ENCODE measurements around the gene CNKSR2.
"Not testable (repeated sequence)": the region's sequence is repeated elsewhere in the genome, so short reads cannot be mapped to it uniquely, and the experiment has no call there.

CNKSR2 gene

DNA sequence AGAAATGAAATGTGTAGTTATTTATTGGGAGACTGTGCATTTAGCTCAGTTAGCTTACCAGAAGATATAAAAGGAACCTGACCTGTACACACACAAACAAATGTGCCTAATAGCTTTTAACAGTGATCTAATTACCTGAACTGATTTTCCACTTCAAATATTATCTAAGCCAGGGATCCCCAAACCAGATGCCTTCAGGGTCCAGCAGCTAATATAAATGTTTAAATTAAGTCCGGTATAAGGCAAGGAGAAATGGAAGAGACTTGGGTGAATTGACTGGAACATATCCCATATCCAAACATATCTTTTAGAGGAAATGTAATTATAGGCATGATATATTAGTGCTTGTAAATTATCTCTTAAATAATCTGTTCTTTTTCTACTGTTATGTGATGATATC is 66.7 kb downstream of the CNKSR2 start:
- DNase-seq, result no peak

GRCh38 chrX:21457718-21458117 is 83.5 kb downstream of the CNKSR2 start:
- DNase-seq, result no peak

- DNase-seq, result no peak
Observed at GRCh38 chrX:21469071-21469470, 94.9 kb downstream of the CNKSR2 start.

DNA sequence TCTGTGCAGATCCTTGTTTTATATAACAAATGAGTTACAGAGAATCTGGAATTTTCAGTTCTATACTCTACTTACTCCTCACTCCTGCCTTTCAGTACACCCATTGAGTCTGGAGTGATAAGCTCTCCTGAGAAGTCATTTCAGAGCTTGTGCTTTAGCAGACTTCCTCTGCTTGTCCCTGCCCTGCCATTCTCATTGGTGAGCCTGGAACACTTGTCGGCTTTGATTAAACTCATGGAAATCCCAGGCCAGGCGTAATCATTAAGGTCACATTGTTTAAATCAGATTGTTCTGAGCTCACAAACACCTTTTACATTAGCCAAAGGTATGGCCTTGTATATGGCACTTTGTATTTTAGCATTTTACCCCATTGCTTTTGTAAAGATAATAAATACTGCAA is 102.7 kb downstream of the CNKSR2 start:
- no peak for DNase-seq

GRCh38 chrX:21479695-21480270 is 105.6 kb downstream of the CNKSR2 start:
- DNase-seq, result peak in 1 of 2 donors; percentile 53

DNA sequence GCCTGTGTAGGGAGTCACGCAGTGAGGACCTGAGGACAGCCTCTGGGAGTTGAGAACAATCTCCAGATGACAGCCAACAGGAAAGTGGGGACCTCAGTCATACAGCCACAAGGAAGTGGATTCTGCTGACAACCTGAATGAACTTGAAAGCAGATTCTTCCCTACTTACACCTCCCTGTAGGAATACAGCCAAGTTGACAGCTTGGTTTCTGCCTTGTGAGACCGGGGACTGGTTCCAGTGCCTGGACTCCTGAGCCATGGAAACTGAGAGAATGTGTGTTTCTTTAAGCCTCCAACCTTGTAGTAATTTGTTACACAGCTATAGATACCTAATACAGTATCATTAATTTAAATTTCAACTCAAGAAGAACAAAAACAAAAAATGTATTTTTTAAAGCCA is 107.5 kb downstream of the CNKSR2 start:
- DNase-seq, result no peak

- DNase-seq, result not testable (repeated sequence)
Observed at GRCh38 chrX:21484051-21484450, 109.8 kb downstream of the CNKSR2 start.

DNA sequence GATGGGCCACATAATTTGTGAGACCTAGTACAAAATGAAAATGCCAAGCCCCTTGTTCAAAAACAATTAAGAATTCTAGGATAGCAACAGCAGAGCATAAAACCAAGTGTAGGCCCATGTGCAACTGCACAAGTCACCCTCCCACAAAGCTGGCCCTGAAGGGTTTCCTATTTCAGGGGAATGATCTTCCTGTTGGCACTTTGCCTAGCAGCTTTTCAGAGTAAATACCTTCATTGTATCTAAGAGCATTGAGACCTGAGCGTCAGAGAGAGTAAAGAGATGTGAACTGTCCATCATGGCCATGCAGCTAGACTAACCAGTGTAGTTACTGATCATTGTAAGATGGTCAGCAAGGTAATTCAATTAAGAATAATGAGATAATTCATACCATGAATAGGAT is 113.6 kb downstream of the CNKSR2 start:
- no peak for DNase-seq

DNA sequence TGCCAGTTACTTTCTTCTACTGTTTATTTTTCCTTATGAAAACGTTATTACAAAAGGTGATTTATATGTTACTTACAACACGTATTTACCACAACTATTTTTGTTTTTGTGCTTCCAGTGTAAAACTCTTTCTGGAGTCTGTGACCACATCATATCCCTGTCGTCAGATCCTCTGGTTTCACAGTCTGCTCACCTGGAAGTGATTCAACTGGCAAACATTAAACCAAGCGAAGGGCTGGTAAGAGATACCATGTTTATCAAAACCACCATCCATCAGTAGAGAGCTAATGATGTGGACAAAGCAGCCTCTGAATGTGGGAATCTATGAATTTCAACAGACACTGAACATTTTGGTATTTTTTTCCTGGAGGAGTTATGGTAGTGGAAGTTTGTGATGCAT is 116.1 kb downstream of the CNKSR2 start:
- no peak for DNase-seq

DNA sequence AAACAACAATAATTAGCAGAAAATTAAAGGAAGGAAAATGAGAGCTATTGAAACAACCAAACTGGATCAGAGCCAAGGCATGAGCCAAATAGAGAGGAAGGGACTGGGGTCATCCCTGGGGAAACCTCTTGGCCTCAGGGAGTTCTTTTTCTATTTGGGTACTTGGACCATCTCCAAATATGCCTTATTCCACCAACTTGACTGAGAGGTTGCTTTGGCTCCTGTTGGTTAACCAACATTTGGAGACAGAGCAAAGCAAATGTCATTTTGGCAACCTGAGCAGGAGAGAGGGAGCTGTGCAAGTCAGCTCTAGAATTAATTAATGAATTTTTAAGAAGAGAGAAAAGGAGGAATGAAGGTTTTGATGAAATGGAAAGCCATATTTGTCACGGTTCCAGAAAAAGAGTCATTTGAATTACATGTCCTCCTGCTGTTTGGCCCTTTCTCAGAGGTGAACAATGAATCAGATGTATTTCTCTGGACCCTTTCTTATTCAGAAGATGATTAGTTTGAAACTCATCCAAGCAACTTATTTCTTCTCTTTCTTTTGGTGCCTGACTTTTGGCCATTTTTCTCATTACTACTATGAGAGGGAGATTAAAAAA is 119.1 kb downstream of the CNKSR2 start:
- DNase-seq, result no peak

GRCh38 chrX:21503593-21503992 is 129.4 kb downstream of the CNKSR2 start:
- DNase-seq, result no peak

DNA sequence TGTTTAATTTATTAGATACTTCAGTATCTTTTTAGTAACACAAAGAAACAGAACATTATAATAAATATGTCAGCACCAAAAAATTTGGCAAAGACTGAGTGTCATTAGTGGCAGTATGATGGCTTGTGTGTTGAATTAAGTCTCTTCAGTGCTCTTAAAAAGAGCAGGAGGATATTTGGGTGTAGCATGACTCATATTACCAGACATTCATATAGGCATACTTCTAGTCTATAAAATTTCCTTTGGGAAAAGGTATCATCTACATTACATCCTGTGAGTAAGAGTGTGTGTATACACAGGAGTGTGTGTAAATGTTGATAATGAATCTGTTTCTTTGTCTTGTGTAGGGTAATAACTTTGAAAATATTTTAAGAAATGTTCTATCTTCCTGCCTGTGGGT is 135.7 kb downstream of the CNKSR2 start:
- DNase-seq, result no peak

DNA sequence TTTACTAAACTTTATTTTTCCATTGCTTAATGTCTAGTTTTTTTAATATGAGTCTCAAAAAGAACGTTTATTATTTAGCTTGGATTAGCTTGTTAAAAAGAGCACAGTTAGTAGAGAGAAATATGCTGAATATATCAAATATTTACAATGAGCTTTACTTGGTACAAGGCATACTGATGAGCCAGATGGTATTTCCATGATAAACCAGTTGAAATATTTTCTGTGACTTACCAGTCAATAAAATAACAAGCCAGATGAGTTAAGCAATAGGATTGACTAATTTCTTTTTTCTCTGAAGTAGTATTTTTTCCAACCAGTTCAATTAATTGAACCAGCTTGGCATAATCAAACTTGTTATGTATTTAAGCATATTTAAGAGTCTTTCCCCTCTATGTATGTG is 149.8 kb downstream of the CNKSR2 start:
- DNase-seq, result no peak

GRCh38 chrX:21528076-21528475 is 153.9 kb downstream of the CNKSR2 start:
- no peak for DNase-seq

GRCh38 chrX:21529771-21530170 is 155.6 kb downstream of the CNKSR2 start:
- no peak for DNase-seq

DNA sequence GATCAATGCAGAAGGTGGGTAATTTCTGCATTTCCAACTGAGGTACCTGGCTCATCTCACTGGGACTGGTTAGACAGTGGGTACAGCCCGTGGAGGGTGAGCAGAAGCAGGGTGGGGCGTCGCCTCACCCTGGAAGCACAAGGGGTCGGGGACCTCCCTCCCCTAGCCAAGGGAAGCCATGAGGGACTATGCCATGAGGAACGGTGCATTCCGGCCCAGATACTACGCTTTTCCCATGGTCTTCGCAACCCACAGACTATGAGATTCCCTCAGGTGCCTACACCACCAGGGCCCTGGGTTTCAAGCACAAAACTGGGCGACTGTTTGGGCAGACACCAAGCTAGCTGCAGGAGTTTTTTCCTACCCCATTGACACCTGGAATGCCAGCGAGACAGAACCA is 170.4 kb downstream of the CNKSR2 start:
- DNase-seq, result not testable (repeated sequence)

GRCh38 chrX:21559417-21559816 is 185.2 kb downstream of the CNKSR2 start:
- DNase-seq, result no peak

- DNase-seq, result no peak
Observed at GRCh38 chrX:21565025-21565424, 190.8 kb downstream of the CNKSR2 start.

DNA sequence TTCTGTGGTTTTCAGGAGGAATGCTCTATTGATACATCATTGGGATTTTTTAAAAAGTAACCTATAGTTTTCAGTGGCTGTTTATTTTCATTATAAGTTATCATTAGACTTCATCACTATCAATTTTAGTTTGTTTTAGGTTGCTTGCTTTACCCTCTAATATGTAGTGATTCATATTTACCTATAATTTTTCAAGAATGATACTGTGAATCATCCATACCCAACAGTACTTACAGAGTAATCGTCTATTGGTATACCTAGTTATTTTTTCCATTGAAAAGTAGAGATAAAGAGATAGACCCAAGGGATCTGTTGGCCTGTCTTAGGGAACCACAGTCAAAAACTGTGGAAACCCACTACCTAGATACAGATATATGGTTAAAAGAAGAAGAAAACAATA is 200.6 kb downstream of the CNKSR2 start:
- no peak for DNase-seq

- DNase-seq, result no peak
Observed at GRCh38 chrX:21581479-21581878, 207.3 kb downstream of the CNKSR2 start.

DNA sequence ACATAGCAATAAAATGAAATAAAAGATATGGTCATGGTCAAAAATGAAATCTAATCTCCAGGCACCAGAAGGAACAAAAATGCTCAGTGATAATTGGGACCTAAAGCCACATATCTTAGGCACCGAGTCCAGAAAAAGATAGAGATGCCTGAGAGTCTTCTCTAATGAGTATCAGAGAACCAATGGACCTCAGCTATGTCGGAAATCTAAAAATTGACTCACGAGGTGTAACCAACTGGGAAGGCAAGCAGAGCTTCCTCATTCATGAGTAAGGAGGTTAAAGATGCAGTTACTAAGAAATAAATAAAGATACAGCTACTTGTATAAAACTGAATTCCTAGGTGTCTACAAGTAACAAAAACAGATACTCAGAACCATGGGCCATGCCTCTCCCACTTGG is 211.8 kb downstream of the CNKSR2 start:
- DNase-seq, result no peak

GRCh38 chrX:21590012-21590776 is 216.0 kb downstream of the CNKSR2 start:
- peak in 1 of 2 donors; percentile 0 for DNase-seq

GRCh38 chrX:21606002-21606401 is 231.8 kb downstream of the CNKSR2 start:
- no peak for DNase-seq

DNA sequence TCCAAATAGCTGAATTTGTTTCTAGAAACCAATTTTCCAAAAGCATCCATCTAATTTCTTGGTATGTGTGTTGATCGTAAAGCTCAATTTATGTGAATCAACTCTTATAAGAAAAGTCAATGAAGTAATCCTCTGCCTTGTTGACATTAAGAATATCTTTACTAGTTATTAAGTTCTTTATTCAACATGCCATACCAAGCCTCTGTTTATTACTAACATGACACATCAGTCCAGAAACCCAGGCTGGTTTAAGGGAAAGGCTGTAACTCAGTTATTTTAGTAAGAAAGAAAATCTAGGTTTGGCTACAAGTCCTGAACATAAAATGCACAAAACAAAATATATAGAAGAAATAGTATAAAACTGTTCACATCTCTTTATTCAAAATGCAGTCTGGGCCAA is 235.9 kb downstream of the CNKSR2 start:
- no peak for DNase-seq

All from CD4-positive, alpha-beta T cell treated with Interleukin-4 for 1 hour (primary cell).